Measurements from ENCODE around the gene TBC1D22A.
"Not testable (repeated sequence)": the region's sequence is repeated elsewhere in the genome, so short reads cannot be mapped to it uniquely, and the experiment has no call there.

Gene TBC1D22A

GRCh38 chr22:46976598-46976997 is 214.1 kb downstream of the TBC1D22A start:
- Histone ChIP-seq H4K20me1 (ENCODE audit: insufficient read depth, low read length) (no peaks in the 10 kb centered on the region), H3K27ac (ENCODE audit: low read length) (no peak overlapping the region), H3K36me3 (replicated peaks; ENCODE audit: insufficient read depth, low read length) (no peaks in the 10 kb centered on the region)

GRCh38 chr22:46977656-46978343 is 215.3 kb downstream of the TBC1D22A start:
- no peaks in the 10 kb centered on the region for H3K4me1 ChIP-seq (ENCODE audit: low read length)
- H3K9ac ChIP-seq (ENCODE audit: low read length): no peak overlapping the region
- no peaks in the 10 kb centered on the region for H3K9me2 ChIP-seq (replicated peaks; ENCODE audit: insufficient read depth, low read length)
- H4K20me1 ChIP-seq (ENCODE audit: insufficient read depth, low read length): no peaks in the 10 kb centered on the region
- no peak for DNase-seq
- TF ChIP-seq EZH2phosphoT487 (IDR thresholded peaks at IDR 0.05; ENCODE audit: low read length): no peak
- TF ChIP-seq EZH2 (optimal IDR thresholded peaks at IDR 0.05; ENCODE audit: low read depth, low read length): no peak
- TF ChIP-seq CTCF (IDR thresholded peaks at IDR 0.05; ENCODE audit: low read length): no peak
- H3K27me3 ChIP-seq (replicated peaks; ENCODE audit: insufficient read depth, low read length): no peaks in the 10 kb centered on the region
- H2AFZ ChIP-seq (ENCODE audit: low read length): no peak overlapping the region
- no peaks in the 10 kb centered on the region for H3F3A ChIP-seq (ENCODE audit: insufficient read depth, low read length)
- H3K4me3 ChIP-seq (ENCODE audit: low read length): no peak overlapping the region
- no peaks in the 10 kb centered on the region for H3K36me3 ChIP-seq (replicated peaks; ENCODE audit: insufficient read depth, low read length)
- H3K79me2 ChIP-seq (ENCODE audit: low read length): no peaks in the 10 kb centered on the region
- H3K9me3 ChIP-seq (replicated peaks; ENCODE audit: insufficient read depth, low read length): no peaks in the 10 kb centered on the region
- H3K27ac ChIP-seq (ENCODE audit: low read length): no peak overlapping the region
- no peak overlapping the region for H3K4me2 ChIP-seq (ENCODE audit: low read depth, low read length)

More at GRCh38 chr22:46976598-46976997, 214.1 kb downstream of the TBC1D22A start:
- Histone ChIP-seq H3K9ac (ENCODE audit: low read length) (no peak overlapping the region), H3K4me2 (ENCODE audit: low read depth, low read length) (no peak overlapping the region), H3F3A (ENCODE audit: insufficient read depth, low read length) (no peaks in the 10 kb centered on the region), H3K27me3 (replicated peaks; ENCODE audit: insufficient read depth, low read length) (no peaks in the 10 kb centered on the region), H3K9me3 (replicated peaks; ENCODE audit: insufficient read depth, low read length) (no peaks in the 10 kb centered on the region), H3K4me1 (ENCODE audit: low read length) (no peaks in the 10 kb centered on the region), H2AFZ (ENCODE audit: low read length) (no peak overlapping the region), H3K9me2 (replicated peaks; ENCODE audit: insufficient read depth, low read length) (no peaks in the 10 kb centered on the region), H3K79me2 (ENCODE audit: low read length) (no peaks in the 10 kb centered on the region), H3K4me3 (ENCODE audit: low read length) (no peak overlapping the region)
- no peak for TF ChIP-seq EZH2 (optimal IDR thresholded peaks at IDR 0.05; ENCODE audit: low read depth, low read length)
- no peak for TF ChIP-seq CTCF (IDR thresholded peaks at IDR 0.05; ENCODE audit: low read length)
- no peak for TF ChIP-seq EZH2phosphoT487 (IDR thresholded peaks at IDR 0.05; ENCODE audit: low read length)
- DNase-seq: no peak

- H2AFZ ChIP-seq (ENCODE audit: low read length); H3K36me3 ChIP-seq (replicated peaks; ENCODE audit: insufficient read depth, low read length); H3K4me3 ChIP-seq (ENCODE audit: low read length); H3K27me3 ChIP-seq (replicated peaks; ENCODE audit: insufficient read depth, low read length); DNase-seq; H4K20me1 ChIP-seq (ENCODE audit: insufficient read depth, low read length); H3K27ac ChIP-seq (ENCODE audit: low read length); H3K4me2 ChIP-seq (ENCODE audit: low read depth, low read length); H3K9me2 ChIP-seq (replicated peaks; ENCODE audit: insufficient read depth, low read length); H3F3A ChIP-seq (ENCODE audit: insufficient read depth, low read length); H3K4me1 ChIP-seq (ENCODE audit: low read length); H3K9ac ChIP-seq (ENCODE audit: low read length); H3K9me3 ChIP-seq (replicated peaks; ENCODE audit: insufficient read depth, low read length); H3K79me2 ChIP-seq (ENCODE audit: low read length): not testable (repeated sequence)
Observed at GRCh38 chr22:46978668-46979067, 216.2 kb downstream of the TBC1D22A start.

GRCh38 chr22:46979506-46979905 is 217.1 kb downstream of the TBC1D22A start:
- no peak overlapping the region for H3K4me2 ChIP-seq (ENCODE audit: low read depth, low read length)
- H3K79me2 ChIP-seq (ENCODE audit: low read length): no peaks in the 10 kb centered on the region
- no peak overlapping the region for H2AFZ ChIP-seq (ENCODE audit: low read length)
- H3K4me1 ChIP-seq (ENCODE audit: low read length): no peaks in the 10 kb centered on the region
- no peaks in the 10 kb centered on the region for H3K27me3 ChIP-seq (replicated peaks; ENCODE audit: insufficient read depth, low read length)
- no peaks in the 10 kb centered on the region for H3K9me3 ChIP-seq (replicated peaks; ENCODE audit: insufficient read depth, low read length)
- no peaks in the 10 kb centered on the region for H3F3A ChIP-seq (ENCODE audit: insufficient read depth, low read length)
- no peak overlapping the region for H3K9ac ChIP-seq (ENCODE audit: low read length)
- H3K4me3 ChIP-seq (ENCODE audit: low read length): no peak overlapping the region
- H3K9me2 ChIP-seq (replicated peaks; ENCODE audit: insufficient read depth, low read length): no peaks in the 10 kb centered on the region
- H4K20me1 ChIP-seq (ENCODE audit: insufficient read depth, low read length): no peaks in the 10 kb centered on the region
- no peaks in the 10 kb centered on the region for H3K36me3 ChIP-seq (replicated peaks; ENCODE audit: insufficient read depth, low read length)
- TF ChIP-seq CTCF (IDR thresholded peaks at IDR 0.05; ENCODE audit: low read length): no peak
- TF ChIP-seq EZH2phosphoT487 (IDR thresholded peaks at IDR 0.05; ENCODE audit: low read length): no peak
- no peak for TF ChIP-seq EZH2 (optimal IDR thresholded peaks at IDR 0.05; ENCODE audit: low read depth, low read length)
- DNase-seq: no peak
- H3K27ac ChIP-seq (ENCODE audit: low read length): no peak overlapping the region
